GM23338 (cell line): Measurements from ENCODE around the gene CCDC63. TPM values are rescaled to one million over a fixed set of nuclear protein-coding genes. Genes with fewer than 3 reads are reported as not detected.

Experiments
- ATAC-seq: fragments of 200-7000 bp; cut with Tn5 transposase; 3 replicates; pipeline ENCODE4 v1.9.1; 2020
- DNase-seq: peaks from one replicate; pipeline ENCODE4 v3.0.0-alpha.2; 2015; ENCODE audit warnings: low spot score
- H2AFZ ChIP-seq: fragments of 200-600 bp; sonication (generic); 2 replicates; pipeline ENCODE4 v1.8.0; 2016; ENCODE audit warnings: antibody characterized with exemption, mild to moderate bottlenecking, moderate library complexity
- H3F3A ChIP-seq: fragments of 200-600 bp; sonication (generic); replicated peaks from 2 replicates; pipeline ENCODE4 v1.8.0; 2017; ENCODE audit warnings: antibody characterized with exemption, mixed run types, low read depth
- H3K27ac ChIP-seq: fragments of 200-600 bp; sonication (generic); 2 replicates; pipeline ENCODE4 v1.6.1; 2016; ENCODE audit warnings: low read depth
- H3K27me3 ChIP-seq: fragments of 200-600 bp; sonication (generic); 2 replicates; pipeline ENCODE4 v1.8.0; 2016; ENCODE audit warnings: mild to moderate bottlenecking, mixed run types, moderate library complexity; ENCODE audit not compliant: insufficient read depth
- H3K36me3 ChIP-seq: fragments of 200-600 bp; sonication (generic); 2 replicates; pipeline ENCODE4 v1.8.0; 2016; ENCODE audit warnings: mild to moderate bottlenecking; ENCODE audit not compliant: insufficient read depth
- H3K4me1 ChIP-seq: fragments of 200-600 bp; sonication (generic); 2 replicates; pipeline ENCODE4 v1.8.0; 2016; ENCODE audit warnings: mild to moderate bottlenecking, moderate library complexity; ENCODE audit not compliant: insufficient read depth
- H3K4me2 ChIP-seq: fragments of 200-600 bp; sonication (generic); 2 replicates; pipeline ENCODE4 v1.7.1; 2017; ENCODE audit warnings: mixed run types
- H3K4me3 ChIP-seq: fragments of 200-600 bp; sonication (generic); 2 replicates; pipeline ENCODE4 v1.6.1; 2016; ENCODE audit warnings: mixed run types
- H3K79me2 ChIP-seq: fragments of 200-600 bp; sonication (generic); replicated peaks from 2 replicates; pipeline ENCODE4 v1.8.0; 2017; ENCODE audit warnings: mild to moderate bottlenecking; ENCODE audit not compliant: insufficient read depth
- H3K9me2 ChIP-seq: fragments of 200-600 bp; sonication (generic); 2 replicates; pipeline ENCODE4 v1.8.0; 2017; ENCODE audit not compliant: insufficient read depth
- H4K20me1 ChIP-seq: fragments of 200-600 bp; sonication (generic); replicated peaks from 2 replicates; pipeline ENCODE4 v1.8.0; 2017; ENCODE audit warnings: mild to moderate bottlenecking; ENCODE audit not compliant: insufficient read depth
- H3K27ac Mint-ChIP-seq: 2 replicates; pipeline ENCODE4 v1.8.0; 2020; ENCODE audit warnings: inconsistent platforms, mild to moderate bottlenecking, moderate library complexity, mixed read lengths
- H3K27me3 Mint-ChIP-seq: 3 replicates; pipeline ENCODE4 v1.8.0; 2022; ENCODE audit warnings: low read depth, mild to moderate bottlenecking, moderate library complexity, mixed read lengths, inconsistent platforms; ENCODE audit not compliant: insufficient read depth, poor library complexity
- H3K36me3 Mint-ChIP-seq: 3 replicates; pipeline ENCODE4 v1.8.0; 2021; ENCODE audit warnings: low read depth, mild to moderate bottlenecking, inconsistent platforms, moderate library complexity, mixed read lengths
- H3K4me1 Mint-ChIP-seq: 3 replicates; pipeline ENCODE4 v1.8.0; 2020; ENCODE audit warnings: mild to moderate bottlenecking, inconsistent platforms, mixed read lengths
- H3K4me3 Mint-ChIP-seq: 3 replicates; pipeline ENCODE4 v1.8.0; 2021; ENCODE audit warnings: moderate library complexity, mild to moderate bottlenecking, inconsistent platforms, mixed read lengths
- H3K9me3 Mint-ChIP-seq: 3 replicates; pipeline ENCODE4 v1.8.0; 2020; ENCODE audit warnings: moderate library complexity, mild to moderate bottlenecking, inconsistent platforms, mixed read lengths
- CREB1 ChIP-seq: fragments of 250-450 bp; sonication (Bioruptor Pico); IDR thresholded peaks from 2 replicates; pipeline ENCODE4 v1.5.0; 2020; ENCODE audit warnings: low read depth, mild to moderate bottlenecking, moderate library complexity
- EZH2 ChIP-seq: fragments of 200-600 bp; sonication (generic); IDR thresholded peaks from one replicate; pipeline ENCODE4 v1.8.0; 2017; ENCODE audit warnings: antibody characterized with exemption, mild to moderate bottlenecking, low read depth; ENCODE audit not compliant: unreplicated experiment
- EZH2phosphoT487 ChIP-seq: fragments of 200-600 bp; sonication (generic); IDR thresholded peaks from one replicate; pipeline ENCODE4 v1.8.1; 2018; ENCODE audit warnings: antibody characterized with exemption; ENCODE audit not compliant: unreplicated experiment
- JUNB ChIP-seq: IDR thresholded peaks from one replicate; pipeline ENCODE4 v1.6.1; 2016; ENCODE audit warnings: antibody characterized with exemption; ENCODE audit not compliant: unreplicated experiment
- NANOG ChIP-seq: IDR thresholded peaks from 2 replicates; pipeline ENCODE4 v1.6.1; 2016; ENCODE audit warnings: antibody characterized with exemption, borderline replicate concordance
- POLR2AphosphoS5 ChIP-seq: IDR thresholded peaks from 2 replicates; pipeline ENCODE4 v1.6.1; 2016; ENCODE audit warnings: antibody characterized with exemption, low read depth
- STAT1 ChIP-seq: IDR thresholded peaks from one replicate; pipeline ENCODE4 v1.6.1; 2016; ENCODE audit warnings: antibody characterized with exemption; ENCODE audit not compliant: unreplicated experiment
- ZNF114 ChIP-seq: fragments of 250-450 bp; sonication (Bioruptor Pico); IDR thresholded peaks from 2 replicates; pipeline ENCODE4 v1.5.0; 2020; ENCODE audit warnings: mild to moderate bottlenecking, moderate library complexity
- ZNF331 ChIP-seq: fragments of 250-450 bp; sonication (Bioruptor Pico); IDR thresholded peaks from 2 replicates; pipeline ENCODE4 v1.5.0; 2020; ENCODE audit warnings: low read depth, mild to moderate bottlenecking, moderate library complexity
- polyA plus RNA-seq: library from polyadenylated mRNA; unstranded; fragments of >200 nt; fragmentation: Nextera tagmentation; extraction: Ambion mirVana; gene quantifications from 2 replicates; pipeline ENCODE4 v1.2.1, GENCODE V29; 2016
- total RNA-seq: library from RNA; depleted of rRNA; stranded (reverse); fragments of >200 nt; shearing (Covaris generic); gene quantifications from 2 replicates; pipeline ENCODE4 v1.2.3, GENCODE V29; 2014
- TF ChIP-seq, protein P1 (sequence below), 2 experiments: fragments of 200-600 bp in 1 of 2; sonication (generic) in 1 of 2; conservative IDR thresholded peaks; 2 replicates each; pipeline versions ENCODE4 v1.5.1 to v1.6.1; 2016 to 2017; ENCODE audit warnings: antibody characterized with exemption in 2 of 2, low read depth in 2 of 2, mild to moderate bottlenecking in 2 of 2, moderate library complexity in 1 of 2
- TF ChIP-seq, protein P2 (sequence below): IDR thresholded peaks from one replicate; pipeline ENCODE4 v1.6.1; 2018; ENCODE audit warnings: antibody characterized with exemption; ENCODE audit not compliant: unreplicated experiment
- TF ChIP-seq, protein P3 (sequence below): IDR thresholded peaks from 2 replicates; pipeline ENCODE4 v1.6.1; 2016; ENCODE audit warnings: antibody characterized with exemption
- TF ChIP-seq, protein P4 (sequence below): fragments of 250-450 bp; sonication (Bioruptor Pico); IDR thresholded peaks from 2 replicates; pipeline ENCODE4 v1.5.0; 2020; ENCODE audit warnings: mild to moderate bottlenecking, moderate library complexity

CCDC63 gene
- total and polyA plus RNA-seq, 2 experiments from 2014 or later: 1.8 TPM; not detected in 1

DNA sequence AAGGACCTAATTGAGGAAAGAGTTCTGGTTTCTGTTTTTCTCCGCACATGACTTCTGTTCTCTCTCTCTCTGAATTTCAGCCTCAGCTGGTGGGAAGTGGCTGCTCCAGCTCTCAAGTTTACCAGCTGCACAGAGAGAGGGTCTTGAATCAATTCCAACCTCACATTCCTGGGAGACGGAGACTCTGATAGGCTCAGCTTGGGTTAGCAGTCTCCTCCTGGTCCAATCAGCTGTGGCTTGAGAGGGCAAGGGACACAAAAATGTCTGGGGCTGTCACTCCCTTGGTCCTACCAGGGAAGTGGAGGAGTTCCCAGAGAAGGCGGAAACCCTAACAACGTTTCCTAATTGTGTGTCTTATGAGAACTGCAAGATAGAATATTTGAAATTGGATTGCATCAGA, 7.0 kb downstream of the CCDC63 start:
- peaks cover 14% of the 10 kb centered on the region for H3K4me1 Mint-ChIP-seq
- no peak overlapping the region for H3K4me3 Mint-ChIP-seq
- Histone ChIP-seq H3K79me2 (no peaks in the 10 kb centered on the region), H3K27ac (no peak overlapping the region), H2AFZ (no peak overlapping the region), H3K9me2 (no peaks in the 10 kb centered on the region), H3K36me3 (no peaks in the 10 kb centered on the region), H3K4me2 (no peak overlapping the region), H3K27me3 (no peaks in the 10 kb centered on the region), H4K20me1 (no peaks in the 10 kb centered on the region), H3F3A (no peaks in the 10 kb centered on the region), H3K4me1 (peaks cover 6% of the 10 kb centered on the region), H3K4me3 (no peak overlapping the region)
- no peaks in the 10 kb centered on the region for H3K36me3 Mint-ChIP-seq
- ATAC-seq: peak; percentile 51
- TF ChIP-seq STAT1 (no peak), NANOG (no peak), JUNB (no peak), CREB1 (CRISPR knock-in tag) (no peak), ZNF114 (no peak), EZH2phosphoT487 (no peak), EZH2 (no peak), ZNF331 (CRISPR knock-in tag) (no peak), POLR2AphosphoS5 (no peak)
- TF ChIP-seq, protein P1, sequence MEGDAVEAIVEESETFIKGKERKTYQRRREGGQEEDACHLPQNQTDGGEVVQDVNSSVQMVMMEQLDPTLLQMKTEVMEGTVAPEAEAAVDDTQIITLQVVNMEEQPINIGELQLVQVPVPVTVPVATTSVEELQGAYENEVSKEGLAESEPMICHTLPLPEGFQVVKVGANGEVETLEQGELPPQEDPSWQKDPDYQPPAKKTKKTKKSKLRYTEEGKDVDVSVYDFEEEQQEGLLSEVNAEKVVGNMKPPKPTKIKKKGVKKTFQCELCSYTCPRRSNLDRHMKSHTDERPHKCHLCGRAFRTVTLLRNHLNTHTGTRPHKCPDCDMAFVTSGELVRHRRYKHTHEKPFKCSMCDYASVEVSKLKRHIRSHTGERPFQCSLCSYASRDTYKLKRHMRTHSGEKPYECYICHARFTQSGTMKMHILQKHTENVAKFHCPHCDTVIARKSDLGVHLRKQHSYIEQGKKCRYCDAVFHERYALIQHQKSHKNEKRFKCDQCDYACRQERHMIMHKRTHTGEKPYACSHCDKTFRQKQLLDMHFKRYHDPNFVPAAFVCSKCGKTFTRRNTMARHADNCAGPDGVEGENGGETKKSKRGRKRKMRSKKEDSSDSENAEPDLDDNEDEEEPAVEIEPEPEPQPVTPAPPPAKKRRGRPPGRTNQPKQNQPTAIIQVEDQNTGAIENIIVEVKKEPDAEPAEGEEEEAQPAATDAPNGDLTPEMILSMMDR (conservative IDR thresholded peaks at IDR 0.05; ENCODE audit: low read depth in 2 of 2): no peak
- TF ChIP-seq, protein P2, sequence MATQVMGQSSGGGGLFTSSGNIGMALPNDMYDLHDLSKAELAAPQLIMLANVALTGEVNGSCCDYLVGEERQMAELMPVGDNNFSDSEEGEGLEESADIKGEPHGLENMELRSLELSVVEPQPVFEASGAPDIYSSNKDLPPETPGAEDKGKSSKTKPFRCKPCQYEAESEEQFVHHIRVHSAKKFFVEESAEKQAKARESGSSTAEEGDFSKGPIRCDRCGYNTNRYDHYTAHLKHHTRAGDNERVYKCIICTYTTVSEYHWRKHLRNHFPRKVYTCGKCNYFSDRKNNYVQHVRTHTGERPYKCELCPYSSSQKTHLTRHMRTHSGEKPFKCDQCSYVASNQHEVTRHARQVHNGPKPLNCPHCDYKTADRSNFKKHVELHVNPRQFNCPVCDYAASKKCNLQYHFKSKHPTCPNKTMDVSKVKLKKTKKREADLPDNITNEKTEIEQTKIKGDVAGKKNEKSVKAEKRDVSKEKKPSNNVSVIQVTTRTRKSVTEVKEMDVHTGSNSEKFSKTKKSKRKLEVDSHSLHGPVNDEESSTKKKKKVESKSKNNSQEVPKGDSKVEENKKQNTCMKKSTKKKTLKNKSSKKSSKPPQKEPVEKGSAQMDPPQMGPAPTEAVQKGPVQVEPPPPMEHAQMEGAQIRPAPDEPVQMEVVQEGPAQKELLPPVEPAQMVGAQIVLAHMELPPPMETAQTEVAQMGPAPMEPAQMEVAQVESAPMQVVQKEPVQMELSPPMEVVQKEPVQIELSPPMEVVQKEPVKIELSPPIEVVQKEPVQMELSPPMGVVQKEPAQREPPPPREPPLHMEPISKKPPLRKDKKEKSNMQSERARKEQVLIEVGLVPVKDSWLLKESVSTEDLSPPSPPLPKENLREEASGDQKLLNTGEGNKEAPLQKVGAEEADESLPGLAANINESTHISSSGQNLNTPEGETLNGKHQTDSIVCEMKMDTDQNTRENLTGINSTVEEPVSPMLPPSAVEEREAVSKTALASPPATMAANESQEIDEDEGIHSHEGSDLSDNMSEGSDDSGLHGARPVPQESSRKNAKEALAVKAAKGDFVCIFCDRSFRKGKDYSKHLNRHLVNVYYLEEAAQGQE: no peak
- TF ChIP-seq, protein P3, sequence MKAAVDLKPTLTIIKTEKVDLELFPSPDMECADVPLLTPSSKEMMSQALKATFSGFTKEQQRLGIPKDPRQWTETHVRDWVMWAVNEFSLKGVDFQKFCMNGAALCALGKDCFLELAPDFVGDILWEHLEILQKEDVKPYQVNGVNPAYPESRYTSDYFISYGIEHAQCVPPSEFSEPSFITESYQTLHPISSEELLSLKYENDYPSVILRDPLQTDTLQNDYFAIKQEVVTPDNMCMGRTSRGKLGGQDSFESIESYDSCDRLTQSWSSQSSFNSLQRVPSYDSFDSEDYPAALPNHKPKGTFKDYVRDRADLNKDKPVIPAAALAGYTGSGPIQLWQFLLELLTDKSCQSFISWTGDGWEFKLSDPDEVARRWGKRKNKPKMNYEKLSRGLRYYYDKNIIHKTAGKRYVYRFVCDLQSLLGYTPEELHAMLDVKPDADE: no peak
- TF ChIP-seq, protein P4, sequence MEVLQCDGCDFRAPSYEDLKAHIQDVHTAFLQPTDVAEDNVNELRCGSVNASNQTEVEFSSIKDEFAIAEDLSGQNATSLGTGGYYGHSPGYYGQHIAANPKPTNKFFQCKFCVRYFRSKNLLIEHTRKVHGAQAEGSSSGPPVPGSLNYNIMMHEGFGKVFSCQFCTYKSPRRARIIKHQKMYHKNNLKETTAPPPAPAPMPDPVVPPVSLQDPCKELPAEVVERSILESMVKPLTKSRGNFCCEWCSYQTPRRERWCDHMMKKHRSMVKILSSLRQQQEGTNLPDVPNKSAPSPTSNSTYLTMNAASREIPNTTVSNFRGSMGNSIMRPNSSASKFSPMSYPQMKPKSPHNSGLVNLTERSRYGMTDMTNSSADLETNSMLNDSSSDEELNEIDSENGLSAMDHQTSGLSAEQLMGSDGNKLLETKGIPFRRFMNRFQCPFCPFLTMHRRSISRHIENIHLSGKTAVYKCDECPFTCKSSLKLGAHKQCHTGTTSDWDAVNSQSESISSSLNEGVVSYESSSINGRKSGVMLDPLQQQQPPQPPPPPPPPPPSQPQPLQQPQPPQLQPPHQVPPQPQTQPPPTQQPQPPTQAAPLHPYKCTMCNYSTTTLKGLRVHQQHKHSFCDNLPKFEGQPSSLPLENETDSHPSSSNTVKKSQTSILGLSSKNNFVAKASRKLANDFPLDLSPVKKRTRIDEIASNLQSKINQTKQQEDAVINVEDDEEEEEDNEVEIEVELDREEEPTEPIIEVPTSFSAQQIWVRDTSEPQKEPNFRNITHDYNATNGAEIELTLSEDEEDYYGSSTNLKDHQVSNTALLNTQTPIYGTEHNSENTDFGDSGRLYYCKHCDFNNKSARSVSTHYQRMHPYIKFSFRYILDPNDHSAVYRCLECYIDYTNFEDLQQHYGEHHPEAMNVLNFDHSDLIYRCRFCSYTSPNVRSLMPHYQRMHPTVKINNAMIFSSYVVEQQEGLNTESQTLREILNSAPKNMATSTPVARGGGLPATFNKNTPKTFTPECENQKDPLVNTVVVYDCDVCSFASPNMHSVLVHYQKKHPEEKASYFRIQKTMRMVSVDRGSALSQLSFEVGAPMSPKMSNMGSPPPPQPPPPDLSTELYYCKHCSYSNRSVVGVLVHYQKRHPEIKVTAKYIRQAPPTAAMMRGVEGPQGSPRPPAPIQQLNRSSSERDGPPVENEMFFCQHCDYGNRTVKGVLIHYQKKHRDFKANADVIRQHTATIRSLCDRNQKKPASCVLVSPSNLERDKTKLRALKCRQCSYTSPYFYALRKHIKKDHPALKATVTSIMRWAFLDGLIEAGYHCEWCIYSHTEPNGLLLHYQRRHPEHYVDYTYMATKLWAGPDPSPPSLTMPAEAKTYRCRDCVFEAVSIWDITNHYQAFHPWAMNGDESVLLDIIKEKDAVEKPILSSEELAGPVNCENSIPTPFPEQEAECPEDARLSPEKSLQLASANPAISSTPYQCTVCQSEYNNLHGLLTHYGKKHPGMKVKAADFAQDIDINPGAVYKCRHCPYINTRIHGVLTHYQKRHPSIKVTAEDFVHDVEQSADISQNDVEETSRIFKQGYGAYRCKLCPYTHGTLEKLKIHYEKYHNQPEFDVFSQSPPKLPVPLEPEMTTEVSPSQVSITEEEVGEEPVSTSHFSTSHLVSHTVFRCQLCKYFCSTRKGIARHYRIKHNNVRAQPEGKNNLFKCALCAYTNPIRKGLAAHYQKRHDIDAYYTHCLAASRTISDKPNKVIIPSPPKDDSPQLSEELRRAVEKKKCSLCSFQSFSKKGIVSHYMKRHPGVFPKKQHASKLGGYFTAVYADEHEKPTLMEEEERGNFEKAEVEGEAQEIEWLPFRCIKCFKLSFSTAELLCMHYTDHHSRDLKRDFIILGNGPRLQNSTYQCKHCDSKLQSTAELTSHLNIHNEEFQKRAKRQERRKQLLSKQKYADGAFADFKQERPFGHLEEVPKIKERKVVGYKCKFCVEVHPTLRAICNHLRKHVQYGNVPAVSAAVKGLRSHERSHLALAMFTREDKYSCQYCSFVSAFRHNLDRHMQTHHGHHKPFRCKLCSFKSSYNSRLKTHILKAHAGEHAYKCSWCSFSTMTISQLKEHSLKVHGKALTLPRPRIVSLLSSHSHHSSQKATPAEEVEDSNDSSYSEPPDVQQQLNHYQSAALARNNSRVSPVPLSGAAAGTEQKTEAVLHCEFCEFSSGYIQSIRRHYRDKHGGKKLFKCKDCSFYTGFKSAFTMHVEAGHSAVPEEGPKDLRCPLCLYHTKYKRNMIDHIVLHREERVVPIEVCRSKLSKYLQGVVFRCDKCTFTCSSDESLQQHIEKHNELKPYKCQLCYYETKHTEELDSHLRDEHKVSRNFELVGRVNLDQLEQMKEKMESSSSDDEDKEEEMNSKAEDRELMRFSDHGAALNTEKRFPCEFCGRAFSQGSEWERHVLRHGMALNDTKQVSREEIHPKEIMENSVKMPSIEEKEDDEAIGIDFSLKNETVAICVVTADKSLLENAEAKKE (CRISPR knock-in tag): no peak
- H3K27ac Mint-ChIP-seq: 0 out of 2 replicates have a peak overlapping the region, but pooled peaks have one; percentile 21
- H3K27me3 Mint-ChIP-seq: peaks cover 14% of the 10 kb centered on the region
- DNase-seq: peak; percentile 50
- no peaks in the 10 kb centered on the region for H3K9me3 Mint-ChIP-seq
